ENCODE measurements around the gene MGAT3. TPM values are rescaled to one million over a fixed set of nuclear protein-coding genes. Genes with fewer than 3 reads are reported as not detected.

The MGAT3 gene
- total RNA-seq, 1 experiment from 2014 or later: 5.0 TPM

DNA sequence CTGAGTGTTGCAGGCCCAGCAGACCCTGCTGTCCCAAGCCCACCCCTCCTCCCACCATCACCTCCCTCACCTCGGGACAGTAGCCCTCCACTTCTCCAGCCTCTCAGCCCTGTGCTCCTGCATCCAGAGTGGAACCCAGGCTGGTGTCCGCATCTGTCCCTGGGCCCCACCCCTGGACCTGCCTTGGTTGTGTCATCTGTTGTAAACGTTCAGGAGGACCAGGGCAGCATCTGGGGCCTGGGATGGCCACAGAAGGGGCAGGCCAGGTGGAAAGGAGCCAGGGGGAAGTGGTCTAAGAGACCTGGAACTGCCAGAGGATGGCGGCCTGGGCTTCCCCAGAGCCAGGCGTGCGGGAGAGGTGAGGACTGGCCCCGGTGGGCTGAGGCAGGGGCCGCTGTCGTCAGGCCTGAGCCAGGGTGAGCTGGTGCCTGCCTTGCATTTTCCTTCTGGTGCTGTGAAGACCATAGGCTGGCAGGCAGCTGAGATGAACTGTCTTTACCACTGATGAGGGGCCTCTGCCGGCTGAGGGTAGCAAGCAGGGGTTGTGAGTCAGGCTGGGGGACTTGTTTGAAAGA is 26.1 kb upstream of the MGAT3 start:
- WGBS (ENCODE audit: extremely low coverage, insufficient read length, low lambda C conversion rate): no CpG with 5 or more reads among the region's 10 CpGs

More for the DNA sequence above, 26.1 kb upstream of the MGAT3 start:
- Histone ChIP-seq H3K23ac (ENCODE audit: insufficient read length, low read depth, low read length) (no peak overlapping the region), H4K91ac (ENCODE audit: insufficient read length, low read depth, low read length) (no peak overlapping the region), H3K4ac (ENCODE audit: low read depth, low read length) (no peak overlapping the region), H4K8ac (replicated peaks; ENCODE audit: insufficient read length, low read depth, low read length) (no peak overlapping the region), H3K23me2 (ENCODE audit: insufficient read length, low read depth, low read length, poor library complexity, severe bottlenecking) (no peaks in the 10 kb centered on the region), H3K56ac (ENCODE audit: insufficient read length, low read depth, low read length) (no peak overlapping the region), H3K27me3 (ENCODE audit: insufficient read depth, low read length) (no peaks in the 10 kb centered on the region), H2BK15ac (ENCODE audit: low read depth, low read length) (no peak overlapping the region), H2BK12ac (ENCODE audit: insufficient read length, low read depth, low read length) (no peak overlapping the region), H4K20me1 (ENCODE audit: control insufficient read depth, insufficient read depth, insufficient read length) (no peaks in the 10 kb centered on the region), H3T11ph (ENCODE audit: low read length) (no peak overlapping the region), H2BK20ac (ENCODE audit: low read depth, low read length, poor library complexity, severe bottlenecking) (no peak overlapping the region), H3K18ac (ENCODE audit: insufficient read length, low read depth, low read length) (no peak overlapping the region), H4K5ac (ENCODE audit: insufficient read length, low read depth, low read length) (no peak overlapping the region), H3K9ac (ENCODE audit: extremely low read depth, insufficient read length, low read length) (no peak overlapping the region), H3K9me3 (ENCODE audit: control insufficient read depth, low read depth, low read length) (no peaks in the 10 kb centered on the region), H2BK5ac (ENCODE audit: insufficient read length, low read length) (no peak overlapping the region), H2BK120ac (ENCODE audit: low read depth, low read length, poor library complexity, severe bottlenecking) (no peak overlapping the region), H3K4me2 (ENCODE audit: insufficient read depth, insufficient read length, low read length) (no peak overlapping the region), H2AK5ac (ENCODE audit: insufficient read length, low read length) (no peak overlapping the region), H3K79me2 (ENCODE audit: insufficient read depth, low read length) (no peaks in the 10 kb centered on the region), H2AFZ (ENCODE audit: low read length) (no peak overlapping the region), H3K14ac (ENCODE audit: insufficient read depth, low read length) (no peak overlapping the region), H3K27ac (ENCODE audit: insufficient read length, low read depth, low read length) (no peak overlapping the region), H3K79me1 (ENCODE audit: insufficient read depth, low read depth, low read length, poor library complexity, severe bottlenecking) (no peaks in the 10 kb centered on the region), H3K4me1 (ENCODE audit: insufficient read depth, low read length) (peaks cover 11% of the 10 kb centered on the region; the same call in 1 of the 2 replicates)
- no peaks in the 10 kb centered on the region for H3K27me3 Mint-ChIP-seq (ENCODE audit: low read depth)
- peaks cover 35 to 54% of the 10 kb centered on the region in 2 experiments for H3K4me1 Mint-ChIP-seq
- H3K4me3 Mint-ChIP-seq: no peak overlapping the region
- H3K9me3 Mint-ChIP-seq: no peaks in the 10 kb centered on the region
- DNase-seq: peak; percentile 24
- H3K36me3 Mint-ChIP-seq (ENCODE audit: insufficient read depth in 1 of 3, low read depth in 3 of 3): peaks cover 7 to 37% (median 36%) of the 10 kb centered on the region in 3 experiments; a peak in 6 of 7 replicates
- TF ChIP-seq CTCF (conservative IDR thresholded peaks at IDR 0.05): no peak
- H3K27ac Mint-ChIP-seq: peak overlapping the region; percentile 14 to 77 (median 70); a peak in 4 of 7 replicates

Data from H9 (cell line).